HG03196 (cell line): ENCODE measurements around the gene PARP6.

ENCODE experiments used
- ATAC-seq: cut with Tn5 transposase; IDR thresholded peaks from one replicate; pipeline ENCODE4 v1.9.1; 2021; ENCODE audit not compliant: unreplicated experiment

The PARP6 gene

GRCh38 chr15:72201391-72201921 lies 70.9 kb downstream of the PARP6 start:
- ATAC-seq: no peak

- ATAC-seq: no peak
These were observed 71.7 kb downstream of the PARP6 start for GRCh38 chr15:72200395-72201237.

GRCh38 chr15:72199721-72200212 lies 72.6 kb downstream of the PARP6 start:
- no peak for ATAC-seq

- no peak for ATAC-seq
These were observed 73.2 kb downstream of the PARP6 start for GRCh38 chr15:72199205-72199515.

- no peak for ATAC-seq
These were observed 73.8 kb downstream of the PARP6 start for GRCh38 chr15:72198356-72199204.

- no peak for ATAC-seq
These were observed 74.6 kb downstream of the PARP6 start, which contains the start of gene GRAMD2A for GRCh38 chr15:72197460-72198355. GRAMD2A (minus strand) TSS chr15:72197787.

- ATAC-seq: no peak
These were observed 75.3 kb downstream of the PARP6 start for GRCh38 chr15:72197041-72197459.

- no peak for ATAC-seq
These were observed 75.8 kb downstream of the PARP6 start for GRCh38 chr15:72196409-72197040.

- no peak for ATAC-seq
These were observed 77.2 kb downstream of the PARP6 start for GRCh38 chr15:72195101-72195511.

- no peak for ATAC-seq
These were observed 78.4 kb downstream of the PARP6 start for GRCh38 chr15:72193836-72194396.

- no peak for ATAC-seq
These were observed 79.9 kb downstream of the PARP6 start for GRCh38 chr15:72192416-72192815.
